Endodermal cell (in vitro differentiated cells): ENCODE measurements around the gene KIAA1755. TPM values are rescaled to one million over a fixed set of nuclear protein-coding genes. Genes with fewer than 3 reads are reported as not detected.

ENCODE experiments used
- DNase-seq: peaks from one replicate; pipeline ENCODE4 v3.0.0-alpha.2; 2017
- H3K27ac ChIP-seq: 2 replicates; pipeline ENCODE4 v1.5.1; 2013; ENCODE audit warnings: mild to moderate bottlenecking, low read depth, low read length, moderate library complexity
- H3K27me3 ChIP-seq: 2 replicates; pipeline ENCODE4 v1.6.1; 2013; ENCODE audit warnings: mild to moderate bottlenecking, low read length, moderate library complexity; ENCODE audit not compliant: insufficient read depth, control insufficient read depth, poor library complexity, severe bottlenecking
- H3K36me3 ChIP-seq: 2 replicates; pipeline ENCODE4 v1.7.0; 2013; ENCODE audit warnings: mild to moderate bottlenecking, low read length, moderate library complexity; ENCODE audit not compliant: control insufficient read depth, insufficient read depth
- H3K4me1 ChIP-seq: one replicate; pipeline ENCODE4 v1.7.0; 2013; ENCODE audit warnings: low read length; ENCODE audit not compliant: control insufficient read depth, insufficient read depth
- H3K4me3 ChIP-seq: 2 replicates; pipeline ENCODE4 v1.5.1; 2013; ENCODE audit warnings: mild to moderate bottlenecking, low read length, moderate library complexity
- H3K9ac ChIP-seq: 2 replicates; pipeline ENCODE4 v1.6.1; 2013; ENCODE audit warnings: mild to moderate bottlenecking, low read length, moderate library complexity; ENCODE audit not compliant: poor library complexity, severe bottlenecking; ENCODE audit errors: extremely low read depth
- H3K9me3 ChIP-seq: 2 replicates; pipeline ENCODE4 v1.6.1; 2013; ENCODE audit warnings: mild to moderate bottlenecking, low read length, moderate library complexity; ENCODE audit not compliant: control insufficient read depth
- H3K27ac Mint-ChIP-seq: 2 replicates; pipeline ENCODE4 v1.8.0; 2020; ENCODE audit warnings: mixed read lengths
- H3K27me3 Mint-ChIP-seq: 2 replicates; pipeline ENCODE4 v1.8.0; 2021; ENCODE audit warnings: mild to moderate bottlenecking, mixed read lengths; ENCODE audit not compliant: insufficient read depth
- H3K36me3 Mint-ChIP-seq: 2 replicates; pipeline ENCODE4 v1.8.0; 2020; ENCODE audit warnings: low read depth, mixed read lengths
- H3K4me1 Mint-ChIP-seq: 2 replicates; pipeline ENCODE4 v1.8.0; 2020; ENCODE audit warnings: mixed read lengths
- H3K4me3 Mint-ChIP-seq: 2 replicates; pipeline ENCODE4 v1.8.0; 2020; ENCODE audit warnings: mild to moderate bottlenecking, moderate library complexity, mixed read lengths
- H3K9me3 Mint-ChIP-seq: 2 replicates; pipeline ENCODE4 v1.8.0; 2020; ENCODE audit warnings: mild to moderate bottlenecking, mixed read lengths
- WGBS, 2 experiments: methylation state at CpG; one replicate each; pipeline versions ENCODE4 v1.1.5 to v1.1.7; 2013; ENCODE audit warnings: missing lambda C conversion rate in 2 of 2, mixed read lengths in 1 of 2; ENCODE audit not compliant: insufficient coverage in 1 of 2, insufficient read length in 1 of 2; 5-methylcytosine and 5-hydroxymethylcytosine counted together
- total RNA-seq, 2 donors: library from RNA; stranded (reverse); fragmentation: NEBNext Ultra II Directional in 1 of 2; extraction: Animal tissue kit (Norgen Biotek cat#: 25700) in 1 of 2; gene quantifications; 2 replicates in 1 of 2; 3 replicates in 1 of 2; pipeline ENCODE4 v1.2.1, GENCODE V29; 2021
- TF ChIP-seq, protein P1 (sequence below): fragments of 200-600 bp; sonication (generic); conservative IDR thresholded peaks from 2 replicates; pipeline ENCODE4 v1.5.0; 2021; ENCODE audit warnings: antibody characterized with exemption, mild to moderate bottlenecking

KIAA1755 gene
- total RNA-seq, 2 donors from 2014 or later, result not detected

DNA sequence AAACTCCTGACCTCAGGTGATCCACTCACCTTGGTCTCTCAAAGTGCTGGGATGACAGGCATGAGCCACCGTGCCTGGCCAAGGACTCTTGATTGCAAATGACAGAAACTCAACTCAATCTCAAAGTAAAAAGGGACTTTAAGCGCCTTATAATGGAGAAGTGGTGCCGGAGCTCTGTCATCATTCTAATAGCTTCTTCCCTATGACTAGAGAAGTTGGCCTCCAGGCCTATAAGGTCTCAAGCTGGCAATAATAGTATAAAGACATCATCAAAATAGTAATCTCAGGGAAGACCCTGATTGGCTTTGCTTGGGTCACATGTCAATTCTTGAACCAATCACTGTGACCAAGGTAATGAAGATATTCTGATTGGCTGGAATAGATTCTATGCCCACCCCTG lies 8.5 kb upstream of the KIAA1755 start:
- 94 to 100% methylated on average over 1 to 3 of the region's 3 CpGs for WGBS, 2 experiments
- H3K4me1 ChIP-seq, result no peaks in the 10 kb centered on the region
- no peak overlapping the region for H3K4me3 ChIP-seq
- no peak overlapping the region for H3K27ac Mint-ChIP-seq
- H3K9me3 Mint-ChIP-seq, result no peaks in the 10 kb centered on the region
- no peaks in the 10 kb centered on the region for H3K27me3 ChIP-seq
- TF ChIP-seq, protein P1, sequence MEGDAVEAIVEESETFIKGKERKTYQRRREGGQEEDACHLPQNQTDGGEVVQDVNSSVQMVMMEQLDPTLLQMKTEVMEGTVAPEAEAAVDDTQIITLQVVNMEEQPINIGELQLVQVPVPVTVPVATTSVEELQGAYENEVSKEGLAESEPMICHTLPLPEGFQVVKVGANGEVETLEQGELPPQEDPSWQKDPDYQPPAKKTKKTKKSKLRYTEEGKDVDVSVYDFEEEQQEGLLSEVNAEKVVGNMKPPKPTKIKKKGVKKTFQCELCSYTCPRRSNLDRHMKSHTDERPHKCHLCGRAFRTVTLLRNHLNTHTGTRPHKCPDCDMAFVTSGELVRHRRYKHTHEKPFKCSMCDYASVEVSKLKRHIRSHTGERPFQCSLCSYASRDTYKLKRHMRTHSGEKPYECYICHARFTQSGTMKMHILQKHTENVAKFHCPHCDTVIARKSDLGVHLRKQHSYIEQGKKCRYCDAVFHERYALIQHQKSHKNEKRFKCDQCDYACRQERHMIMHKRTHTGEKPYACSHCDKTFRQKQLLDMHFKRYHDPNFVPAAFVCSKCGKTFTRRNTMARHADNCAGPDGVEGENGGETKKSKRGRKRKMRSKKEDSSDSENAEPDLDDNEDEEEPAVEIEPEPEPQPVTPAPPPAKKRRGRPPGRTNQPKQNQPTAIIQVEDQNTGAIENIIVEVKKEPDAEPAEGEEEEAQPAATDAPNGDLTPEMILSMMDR, result no peak
- H3K27me3 Mint-ChIP-seq, result peaks cover 28% of the 10 kb centered on the region
- H3K27ac ChIP-seq, result no peak overlapping the region
- H3K36me3 Mint-ChIP-seq, result no peaks in the 10 kb centered on the region
- DNase-seq, result no peak
- no peak overlapping the region for H3K4me3 Mint-ChIP-seq
- H3K4me1 Mint-ChIP-seq, result no peaks in the 10 kb centered on the region
- no peaks in the 10 kb centered on the region for H3K36me3 ChIP-seq
- H3K9me3 ChIP-seq, result no peaks in the 10 kb centered on the region
- no peak overlapping the region for H3K9ac ChIP-seq

- no peak overlapping the region for H3K4me3 ChIP-seq
- no peak for DNase-seq
- no peaks in the 10 kb centered on the region for H3K9me3 ChIP-seq
- H3K36me3 Mint-ChIP-seq, result no peaks in the 10 kb centered on the region
- no peaks in the 10 kb centered on the region for H3K9me3 Mint-ChIP-seq
- no peaks in the 10 kb centered on the region for H3K4me1 Mint-ChIP-seq
- no peaks in the 10 kb centered on the region for H3K4me1 ChIP-seq
- no peak overlapping the region for H3K27ac ChIP-seq
- H3K36me3 ChIP-seq, result no peaks in the 10 kb centered on the region
- H3K27me3 Mint-ChIP-seq, result peaks cover 30% of the 10 kb centered on the region
- no peak overlapping the region for H3K4me3 Mint-ChIP-seq
- 86 to 87% methylated on average over 4 to 5 of the region's 5 CpGs for WGBS, 2 experiments
- TF ChIP-seq, protein P1, result no peak
- no peak overlapping the region for H3K27ac Mint-ChIP-seq
- H3K9ac ChIP-seq, result no peak overlapping the region
- no peaks in the 10 kb centered on the region for H3K27me3 ChIP-seq
These were observed 7.5 kb upstream of the KIAA1755 start for GRCh38 chr20:38267901-38268514.

DNA sequence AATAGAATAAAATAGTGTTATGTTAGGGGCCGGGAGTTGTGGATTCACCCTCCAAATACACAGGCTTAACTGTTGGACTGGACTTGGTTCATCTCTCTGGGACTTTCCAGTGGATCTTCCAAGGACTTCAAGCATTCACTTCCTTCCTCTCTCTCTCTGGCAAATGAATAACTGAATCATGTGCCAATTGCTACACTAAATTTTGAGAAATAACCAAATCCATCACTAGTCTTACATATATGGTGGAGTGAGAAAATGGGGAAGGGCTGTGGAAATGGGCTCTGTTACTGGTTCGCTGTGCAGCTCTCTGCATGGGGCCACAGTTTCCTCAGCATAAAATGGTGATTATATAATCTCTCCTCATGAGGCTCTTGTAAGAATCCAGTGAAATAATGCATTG lies 6.8 kb upstream of the KIAA1755 start:
- Mint-ChIP-seq H3K27ac (no peak overlapping the region), H3K36me3 (no peaks in the 10 kb centered on the region), H3K4me1 (no peaks in the 10 kb centered on the region), H3K27me3 (peaks cover 30% of the 10 kb centered on the region), H3K4me3 (no peak overlapping the region), H3K9me3 (no peaks in the 10 kb centered on the region)
- Histone ChIP-seq H3K4me3 (no peak overlapping the region), H3K27ac (no peak overlapping the region), H3K9ac (no peak overlapping the region), H3K36me3 (no peaks in the 10 kb centered on the region), H3K4me1 (no peaks in the 10 kb centered on the region), H3K9me3 (no peaks in the 10 kb centered on the region), H3K27me3 (no peaks in the 10 kb centered on the region)
- no peak for DNase-seq
- TF ChIP-seq, protein P1, result no peak
- WGBS, 2 experiments, result 86 to 100% methylated on average over 2 of the region's 2 CpGs
